Measurements from ENCODE around the gene IRF4.

GRCh38 chr6:424741-425417 lies 33.3 kb downstream of the IRF4 start:
- no peak for TF ChIP-seq EZH2phosphoT487 (IDR thresholded peaks at IDR 0.05; ENCODE audit: borderline replicate concordance)
- TF ChIP-seq, protein P1, sequence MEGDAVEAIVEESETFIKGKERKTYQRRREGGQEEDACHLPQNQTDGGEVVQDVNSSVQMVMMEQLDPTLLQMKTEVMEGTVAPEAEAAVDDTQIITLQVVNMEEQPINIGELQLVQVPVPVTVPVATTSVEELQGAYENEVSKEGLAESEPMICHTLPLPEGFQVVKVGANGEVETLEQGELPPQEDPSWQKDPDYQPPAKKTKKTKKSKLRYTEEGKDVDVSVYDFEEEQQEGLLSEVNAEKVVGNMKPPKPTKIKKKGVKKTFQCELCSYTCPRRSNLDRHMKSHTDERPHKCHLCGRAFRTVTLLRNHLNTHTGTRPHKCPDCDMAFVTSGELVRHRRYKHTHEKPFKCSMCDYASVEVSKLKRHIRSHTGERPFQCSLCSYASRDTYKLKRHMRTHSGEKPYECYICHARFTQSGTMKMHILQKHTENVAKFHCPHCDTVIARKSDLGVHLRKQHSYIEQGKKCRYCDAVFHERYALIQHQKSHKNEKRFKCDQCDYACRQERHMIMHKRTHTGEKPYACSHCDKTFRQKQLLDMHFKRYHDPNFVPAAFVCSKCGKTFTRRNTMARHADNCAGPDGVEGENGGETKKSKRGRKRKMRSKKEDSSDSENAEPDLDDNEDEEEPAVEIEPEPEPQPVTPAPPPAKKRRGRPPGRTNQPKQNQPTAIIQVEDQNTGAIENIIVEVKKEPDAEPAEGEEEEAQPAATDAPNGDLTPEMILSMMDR (conservative IDR thresholded peaks at IDR 0.05; ENCODE audit: low read length), result no peak

Data from Loucy (cell line).